Activated T-helper 1 cell treated with anti-CD3 and anti-CD28 coated beads, Interleukin-12 subunit alpha, Interleukin-12 subunit beta, Interleukin-2, Interleukin-4 antibody, amounts not matched to agents 30 ng/mL and 10 ng/mL and 1 ng/mL, durations not matched to agents 14 hours and 24 hours and 36 hours (primary cell): ENCODE results near the gene PARD6B. TPM values are rescaled to one million over a fixed set of nuclear protein-coding genes. Genes with fewer than 3 reads are reported as not detected.

Source experiments
- DNase-seq: peaks from one replicate; pipeline ENCODE4 v3.0.0; 2021; ENCODE audit warnings: low spot score
- H3K27ac Mint-ChIP-seq: one replicate; pipeline ENCODE4 v1.8.0; 2021; ENCODE audit warnings: mild to moderate bottlenecking, mixed read lengths
- H3K27me3 Mint-ChIP-seq: one replicate; pipeline ENCODE4 v1.8.0; 2022; ENCODE audit warnings: mild to moderate bottlenecking, moderate library complexity, mixed read lengths; ENCODE audit not compliant: insufficient read depth
- H3K36me3 Mint-ChIP-seq: one replicate; pipeline ENCODE4 v1.8.0; 2021; ENCODE audit warnings: low read depth, mixed read lengths
- H3K4me1 Mint-ChIP-seq: one replicate; pipeline ENCODE4 v1.8.0; 2021; ENCODE audit warnings: low read depth, mixed read lengths
- H3K4me3 Mint-ChIP-seq: one replicate; pipeline ENCODE4 v1.8.0; 2021; ENCODE audit warnings: mild to moderate bottlenecking, moderate library complexity, mixed read lengths
- H3K9me3 Mint-ChIP-seq: one replicate; pipeline ENCODE4 v1.8.0; 2021; ENCODE audit warnings: mixed read lengths
- intact Hi-C: fragments of 100-400 bp; cut with micrococcal nuclease; formaldehyde crosslinking; loops from one replicate; pipeline ENCODE4 v1.15.1; 2024
- total RNA-seq: library from RNA; stranded (reverse); gene quantifications from 2 replicates; pipeline ENCODE4 v1.2.3, GENCODE V29; 2022

PARD6B gene
- total RNA-seq, 1 donor from 2014 or later = 7.1 TPM

- Mint-ChIP-seq H3K27me3 (peaks cover 1% of the 10 kb centered on the region), H3K36me3 (no peaks in the 10 kb centered on the region), H3K27ac (peak overlapping the region; percentile 75), H3K9me3 (no peaks in the 10 kb centered on the region), H3K4me3 (peak overlapping the region; percentile 82), H3K4me1 (peaks cover 30% of the 10 kb centered on the region)
- intact Hi-C loops = loop anchor here (2.0 to 10.0 kb wide), 4 partner anchors 218 to 675 kb away; partner anchors contain the start of genes PTPN1 and UBE2V1
- no peak for DNase-seq
Observed at GRCh38 chr20:50729901-50730764, 1.2 kb upstream of the PARD6B start.

DNA sequence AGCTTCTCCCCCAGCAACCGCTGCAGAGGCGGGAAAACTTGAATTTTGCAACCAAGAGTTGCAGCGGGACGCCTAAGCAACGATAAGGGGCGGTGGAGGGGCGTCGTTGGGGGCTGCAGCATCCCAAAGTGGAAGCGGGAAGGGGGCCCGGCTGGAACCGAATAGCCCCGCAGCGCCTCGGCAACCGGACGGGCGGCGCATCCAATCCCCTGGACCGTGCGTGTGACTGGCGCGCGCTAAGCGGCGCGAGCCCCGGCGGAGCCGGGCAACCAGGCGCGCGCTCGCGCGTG lies 670 bp upstream of the PARD6B start:
- Mint-ChIP-seq H3K27me3 (peaks cover 1% of the 10 kb centered on the region), H3K27ac (peak overlapping the region; percentile 75), H3K4me3 (peak overlapping the region; percentile 82), H3K9me3 (no peaks in the 10 kb centered on the region), H3K36me3 (no peaks in the 10 kb centered on the region), H3K4me1 (peaks cover 33% of the 10 kb centered on the region)
- DNase-seq = no peak
- intact Hi-C loops = loop anchor here (1.0 to 10.0 kb wide), 5 partner anchors 201 to 674 kb away; partner anchors contain the start of genes ADNP, PTPN1 and UBE2V1

DNA sequence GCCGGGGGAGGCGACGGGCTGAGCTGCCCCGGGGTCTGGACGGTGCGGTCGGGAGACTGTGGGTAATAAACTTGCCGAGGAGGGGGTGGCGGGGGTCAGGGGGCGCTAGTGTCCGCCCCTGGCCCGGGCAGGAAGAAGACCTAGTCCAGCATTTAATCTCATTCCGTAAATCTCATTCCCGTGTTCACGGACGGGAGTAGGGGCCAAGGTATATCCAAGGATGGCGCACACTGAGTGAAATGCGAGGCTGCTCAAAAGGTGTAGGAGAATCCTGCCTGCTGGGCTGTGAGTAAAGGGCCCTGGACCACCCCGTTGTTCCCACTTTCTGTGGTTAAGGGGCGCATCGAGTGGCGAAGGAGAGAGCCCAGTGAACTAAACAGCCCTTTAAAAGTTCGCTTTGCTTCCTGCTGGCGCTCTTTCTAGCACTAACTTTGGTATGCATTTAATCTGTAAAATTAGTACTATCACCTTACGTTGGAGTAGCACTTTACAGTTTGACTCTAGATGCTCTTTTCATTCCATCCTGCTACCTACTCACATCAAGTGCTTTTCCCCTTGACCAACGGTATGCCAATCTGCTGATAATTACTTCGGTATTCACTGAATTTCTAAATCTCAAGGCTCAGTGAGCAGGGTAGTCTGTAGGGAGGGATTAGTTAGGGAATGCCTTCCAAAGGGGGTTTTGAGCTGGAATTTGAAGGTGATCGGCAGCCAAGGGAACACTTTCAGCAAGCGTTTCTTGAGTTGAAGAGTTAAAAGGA lies 730 bp downstream of the PARD6B start:
- H3K27me3 Mint-ChIP-seq = no peaks in the 10 kb centered on the region
- intact Hi-C loops = loop anchor here (1.0 to 10.0 kb wide), 6 partner anchors 63 to 673 kb away; partner anchors contain the start of genes ADNP, BCAS4, PTPN1 and UBE2V1
- H3K36me3 Mint-ChIP-seq = peaks cover under 1% of the 10 kb centered on the region
- no peaks in the 10 kb centered on the region for H3K9me3 Mint-ChIP-seq
- peak overlapping the region; percentile 68 for H3K27ac Mint-ChIP-seq
- DNase-seq = no peak
- H3K4me3 Mint-ChIP-seq = peak overlapping the region; percentile 86
- peaks cover 31% of the 10 kb centered on the region for H3K4me1 Mint-ChIP-seq

- H3K4me3 Mint-ChIP-seq = no peak overlapping the region
- no peaks in the 10 kb centered on the region for H3K9me3 Mint-ChIP-seq
- H3K27me3 Mint-ChIP-seq = no peaks in the 10 kb centered on the region
Observed at GRCh38 chr20:50733644-50734349, 2.4 kb downstream of the PARD6B start.

GRCh38 chr20:50734730-50735679 lies 3.6 kb downstream of the PARD6B start:
- H3K4me1 Mint-ChIP-seq = peaks cover 25% of the 10 kb centered on the region
- DNase-seq = no peak
- no peaks in the 10 kb centered on the region for H3K9me3 Mint-ChIP-seq
- intact Hi-C loops = loop anchor here (5.0 to 10.0 kb wide), 3 partner anchors 223 to 670 kb away; partner anchors contain the start of gene PTPN1
- H3K36me3 Mint-ChIP-seq = peaks cover 6% of the 10 kb centered on the region
- H3K27me3 Mint-ChIP-seq = no peaks in the 10 kb centered on the region
- H3K27ac Mint-ChIP-seq = no peak overlapping the region
- H3K4me3 Mint-ChIP-seq = no peak overlapping the region

More at GRCh38 chr20:50733644-50734349, 2.4 kb downstream of the PARD6B start:
- peaks cover 25% of the 10 kb centered on the region for H3K4me1 Mint-ChIP-seq
- no peak overlapping the region for H3K27ac Mint-ChIP-seq
- no peak for DNase-seq
- intact Hi-C loops = loop anchor here (2.0 to 10.0 kb wide), 4 partner anchors 61 to 671 kb away; partner anchors contain the start of genes BCAS4 and PTPN1
- peaks cover 2% of the 10 kb centered on the region for H3K36me3 Mint-ChIP-seq

DNA sequence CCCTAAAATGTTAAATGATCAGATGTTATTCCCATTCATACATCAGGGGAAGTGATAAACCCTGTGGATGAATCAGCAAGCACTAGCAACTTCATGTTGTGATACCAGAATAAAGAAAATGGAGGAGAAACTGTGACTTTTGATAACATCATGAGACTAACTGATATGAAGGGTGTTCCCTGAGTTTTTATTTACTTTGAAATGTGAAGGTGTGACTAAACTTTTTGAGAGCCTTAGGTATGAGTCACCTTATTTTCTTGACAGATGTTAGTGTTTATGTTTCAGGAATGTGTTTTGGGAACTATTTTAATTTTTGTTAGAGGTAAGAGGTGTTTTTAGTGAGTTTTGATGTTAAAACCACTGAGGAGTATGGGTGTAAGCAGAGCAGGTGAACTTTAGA lies 4.4 kb downstream of the PARD6B start:
- no peaks in the 10 kb centered on the region for H3K27me3 Mint-ChIP-seq
- H3K4me1 Mint-ChIP-seq = peaks cover 27% of the 10 kb centered on the region
- DNase-seq = no peak
- no peak overlapping the region for H3K27ac Mint-ChIP-seq
- no peaks in the 10 kb centered on the region for H3K9me3 Mint-ChIP-seq
- peaks cover 6% of the 10 kb centered on the region for H3K36me3 Mint-ChIP-seq
- intact Hi-C loops = loop anchor here (10.0 kb wide), 1 partner anchor 669 kb away; no protein-coding TSS in a partner anchor
- no peak overlapping the region for H3K4me3 Mint-ChIP-seq

DNA sequence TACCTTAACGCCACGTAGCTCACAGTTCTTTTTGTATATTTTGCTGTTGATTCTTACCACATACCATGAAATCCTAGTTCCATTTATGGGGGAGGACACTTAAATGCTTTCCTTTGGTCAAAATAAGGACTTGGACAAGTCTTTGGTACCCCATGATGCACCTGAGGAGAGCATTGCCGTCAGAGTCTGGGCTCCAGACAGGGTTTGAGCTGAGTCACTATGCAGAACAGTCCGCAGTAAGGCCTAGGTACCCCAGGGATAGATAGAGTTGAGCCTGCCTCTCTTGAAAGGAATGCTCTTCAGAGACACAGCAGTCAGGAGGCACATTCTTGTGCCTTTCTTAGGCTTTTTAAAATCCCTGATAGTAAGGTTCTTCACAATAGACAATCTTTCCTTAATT lies 6.0 kb downstream of the PARD6B start:
- Mint-ChIP-seq H3K4me1 (peaks cover 30% of the 10 kb centered on the region), H3K36me3 (peaks cover 9% of the 10 kb centered on the region), H3K9me3 (no peaks in the 10 kb centered on the region), H3K27me3 (no peaks in the 10 kb centered on the region), H3K4me3 (no peak overlapping the region), H3K27ac (no peak overlapping the region)
- intact Hi-C loops = loop anchor here (10.0 kb wide), 1 partner anchor 667 kb away; no protein-coding TSS in a partner anchor
- no peak for DNase-seq

- Mint-ChIP-seq H3K27ac (no peak overlapping the region), H3K27me3 (no peaks in the 10 kb centered on the region), H3K4me3 (no peak overlapping the region), H3K9me3 (no peaks in the 10 kb centered on the region), H3K4me1 (peaks cover 34% of the 10 kb centered on the region), H3K36me3 (peaks cover 14% of the 10 kb centered on the region)
- intact Hi-C loops = loop anchor here (10.0 kb wide), 2 partner anchors 108 to 258 kb away; no protein-coding TSS in a partner anchor
- no peak for DNase-seq
Observed at GRCh38 chr20:50743087-50743486, 11.7 kb downstream of the PARD6B start.

DNA sequence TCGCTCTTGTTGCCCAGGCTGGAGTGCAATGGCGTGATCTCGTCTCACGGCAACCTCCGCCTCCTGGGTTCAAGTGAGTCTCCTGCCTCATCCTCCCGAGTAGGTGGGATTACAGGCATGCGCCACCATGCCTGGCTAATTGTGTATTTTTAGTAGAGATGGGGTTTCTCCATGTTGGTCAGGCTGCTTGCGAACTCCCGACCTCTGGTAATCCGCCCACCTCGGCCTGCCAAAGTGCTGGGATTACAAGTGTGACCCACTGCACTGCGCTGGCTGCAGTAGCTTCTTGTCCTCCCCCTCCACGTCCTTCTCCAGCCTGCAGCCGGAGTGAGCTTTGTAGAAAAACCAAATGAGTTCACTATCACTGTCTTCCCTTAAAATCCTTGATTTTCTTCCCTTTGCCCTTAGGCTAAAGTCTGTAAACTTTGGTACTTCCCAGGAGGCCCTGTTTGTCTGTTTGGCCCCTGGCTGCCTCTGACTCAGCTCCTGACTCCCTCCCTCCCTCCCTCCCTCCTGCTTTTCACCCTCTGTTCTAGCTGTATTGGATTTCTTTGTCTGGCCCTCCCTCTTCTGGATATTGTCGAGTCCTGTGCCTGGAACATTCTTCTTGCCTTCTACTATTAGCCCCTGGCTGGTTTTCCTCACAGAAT lies 12.9 kb downstream of the PARD6B start:
- Mint-ChIP-seq H3K4me1 (peaks cover 35% of the 10 kb centered on the region), H3K36me3 (peaks cover 12% of the 10 kb centered on the region), H3K4me3 (no peak overlapping the region), H3K27ac (peak overlapping the region; percentile 37), H3K27me3 (no peaks in the 10 kb centered on the region), H3K9me3 (no peaks in the 10 kb centered on the region)
- no peak for DNase-seq
- intact Hi-C loops = loop anchor here (10.0 kb wide), 2 partner anchors 109 to 259 kb away; no protein-coding TSS in a partner anchor

DNA sequence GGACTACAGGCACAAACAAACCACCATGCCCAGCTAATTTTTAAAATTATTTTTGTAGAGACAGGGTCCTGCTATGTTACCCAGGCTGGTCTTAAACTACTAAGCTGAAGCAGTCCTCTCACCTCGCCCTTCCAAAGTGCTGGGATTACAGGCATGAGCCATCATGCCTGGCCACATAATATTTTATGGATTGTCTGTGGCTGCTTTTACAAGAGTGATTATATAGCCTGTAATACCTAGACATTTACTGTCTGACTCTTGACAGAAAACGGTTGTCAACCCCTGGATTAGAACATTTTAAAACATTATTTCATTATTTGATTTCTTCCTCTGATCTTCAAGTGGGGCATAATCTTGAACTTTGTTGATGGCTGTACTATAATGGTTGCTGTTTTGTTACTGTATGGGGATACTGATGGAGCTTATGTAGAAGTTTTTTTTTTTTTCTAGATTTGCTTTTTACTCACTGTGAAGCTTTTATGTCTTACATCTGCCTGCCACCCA lies 14.3 kb downstream of the PARD6B start:
- intact Hi-C loops = loop anchor here (1.0 to 10.0 kb wide), 3 partner anchors 20 to 261 kb away; no protein-coding TSS in a partner anchor
- H3K9me3 Mint-ChIP-seq = no peaks in the 10 kb centered on the region

More for the DNA sequence above, 14.3 kb downstream of the PARD6B start:
- H3K27me3 Mint-ChIP-seq = no peaks in the 10 kb centered on the region
- H3K27ac Mint-ChIP-seq = peak overlapping the region; percentile 9
- peaks cover 35% of the 10 kb centered on the region for H3K4me1 Mint-ChIP-seq
- H3K4me3 Mint-ChIP-seq = no peak overlapping the region
- H3K36me3 Mint-ChIP-seq = peaks cover 10% of the 10 kb centered on the region
- no peak for DNase-seq
